GM19351 (cell line): ENCODE measurements around the gene PCNX1.
"Not testable (repeated sequence)": the region's sequence is repeated elsewhere in the genome, so short reads cannot be mapped to it uniquely, and the experiment has no call there.

ENCODE experiments used
- ATAC-seq: cut with Tn5 transposase; IDR thresholded peaks from one replicate; pipeline ENCODE4 v1.9.1; 2021; ENCODE audit warnings: mild to moderate bottlenecking, moderate library complexity; ENCODE audit not compliant: unreplicated experiment

Gene PCNX1

GRCh38 chr14:71119075-71119474 is 211.8 kb downstream of the PCNX1 start:
- ATAC-seq: no peak

- no peak for ATAC-seq
Measured at GRCh38 chr14:71119832-71120231, 212.6 kb downstream of the PCNX1 start.

GRCh38 chr14:71121001-71121400 is 213.7 kb downstream of the PCNX1 start:
- ATAC-seq: no peak

- no peak for ATAC-seq
Measured at GRCh38 chr14:71121711-71122110, 214.5 kb downstream of the PCNX1 start.

- ATAC-seq: no peak
Measured at GRCh38 chr14:71122866-71123565, 215.8 kb downstream of the PCNX1 start.

GRCh38 chr14:71123579-71124135 is 216.4 kb downstream of the PCNX1 start:
- no peak for ATAC-seq

- not testable (repeated sequence) for ATAC-seq
Measured at GRCh38 chr14:71129716-71130490, 222.6 kb downstream of the PCNX1 start.

GRCh38 chr14:71130491-71131179 is 223.4 kb downstream of the PCNX1 start:
- ATAC-seq: no peak

GRCh38 chr14:71133296-71133695 is 226.0 kb downstream of the PCNX1 start:
- ATAC-seq: no peak

- no peak for ATAC-seq
Measured at GRCh38 chr14:71135496-71135895, 228.2 kb downstream of the PCNX1 start.

GRCh38 chr14:71135911-71136310 is 228.7 kb downstream of the PCNX1 start:
- no peak for ATAC-seq

GRCh38 chr14:71136386-71137060 is 229.3 kb downstream of the PCNX1 start:
- ATAC-seq: no peak

- ATAC-seq: no peak
Measured at GRCh38 chr14:71137536-71138447, 230.5 kb downstream of the PCNX1 start.

- no peak for ATAC-seq
Measured at GRCh38 chr14:71138448-71139293, 231.4 kb downstream of the PCNX1 start.

- no peak for ATAC-seq
Measured at GRCh38 chr14:71139294-71139946, 232.2 kb downstream of the PCNX1 start.

- no peak for ATAC-seq
Measured at GRCh38 chr14:71140157-71140556, 232.9 kb downstream of the PCNX1 start.

GRCh38 chr14:71141701-71142374 is 234.6 kb downstream of the PCNX1 start:
- no peak for ATAC-seq
